ENCODE measurements around the gene TFAP2D. TPM values are rescaled to one million over a fixed set of nuclear protein-coding genes. Genes with fewer than 3 reads are reported as not detected.

Gene TFAP2D
- total RNA-seq, 1 donor from 2014 or later = not detected

- TF ChIP-seq CTCF (IDR thresholded peaks at IDR 0.05; ENCODE audit: unreplicated experiment) = no peak
- H3K36me3 Mint-ChIP-seq (ENCODE audit: insufficient read depth) = no peaks in the 10 kb centered on the region
- H3K27me3 Mint-ChIP-seq = peaks cover 20% of the 10 kb centered on the region
- no peak overlapping the region for H3K27ac Mint-ChIP-seq
- H3K9me3 Mint-ChIP-seq (ENCODE audit: low read depth) = no peaks in the 10 kb centered on the region
- DNase-seq (ENCODE audit: low spot score, unreplicated experiment) = no peak
- H3K4me1 Mint-ChIP-seq (ENCODE audit: low read depth) = no peaks in the 10 kb centered on the region
- H3K4me3 Mint-ChIP-seq (ENCODE audit: low read depth) = no peak overlapping the region
Observed at GRCh38 chr6:50691814-50692495, 21.4 kb upstream of the TFAP2D start.

GRCh38 chr6:50698546-50698945, 14.8 kb upstream of the TFAP2D start:
- no peaks in the 10 kb centered on the region for H3K4me1 Mint-ChIP-seq (ENCODE audit: low read depth)
- no peak for DNase-seq (ENCODE audit: low spot score, unreplicated experiment)
- TF ChIP-seq CTCF (IDR thresholded peaks at IDR 0.05; ENCODE audit: unreplicated experiment) = no peak
- H3K27ac Mint-ChIP-seq = no peak overlapping the region
- H3K27me3 Mint-ChIP-seq = peaks cover 67% of the 10 kb centered on the region
- no peaks in the 10 kb centered on the region for H3K36me3 Mint-ChIP-seq (ENCODE audit: insufficient read depth)
- no peaks in the 10 kb centered on the region for H3K9me3 Mint-ChIP-seq (ENCODE audit: low read depth)
- no peak overlapping the region for H3K4me3 Mint-ChIP-seq (ENCODE audit: low read depth)

GRCh38 chr6:50699051-50699775, 14.1 kb upstream of the TFAP2D start:
- Mint-ChIP-seq H3K36me3 (ENCODE audit: insufficient read depth) (no peaks in the 10 kb centered on the region), H3K9me3 (ENCODE audit: low read depth) (no peaks in the 10 kb centered on the region), H3K27me3 (peaks cover 67% of the 10 kb centered on the region), H3K4me1 (ENCODE audit: low read depth) (no peaks in the 10 kb centered on the region), H3K4me3 (ENCODE audit: low read depth) (no peak overlapping the region), H3K27ac (no peak overlapping the region)
- no peak for TF ChIP-seq CTCF (IDR thresholded peaks at IDR 0.05; ENCODE audit: unreplicated experiment)
- DNase-seq (ENCODE audit: low spot score, unreplicated experiment) = no peak

GRCh38 chr6:50706575-50706974, 6.8 kb upstream of the TFAP2D start:
- Mint-ChIP-seq H3K4me1 (ENCODE audit: low read depth) (no peaks in the 10 kb centered on the region), H3K4me3 (ENCODE audit: low read depth) (no peak overlapping the region), H3K36me3 (ENCODE audit: insufficient read depth) (no peaks in the 10 kb centered on the region), H3K27ac (no peak overlapping the region), H3K27me3 (peaks cover 100% of the 10 kb centered on the region), H3K9me3 (ENCODE audit: low read depth) (no peaks in the 10 kb centered on the region)
- no peak for DNase-seq (ENCODE audit: low spot score, unreplicated experiment)
- no peak for TF ChIP-seq CTCF (IDR thresholded peaks at IDR 0.05; ENCODE audit: unreplicated experiment)

GRCh38 chr6:50707191-50707590, 6.1 kb upstream of the TFAP2D start:
- no peak for DNase-seq (ENCODE audit: low spot score, unreplicated experiment)
- H3K9me3 Mint-ChIP-seq (ENCODE audit: low read depth) = no peaks in the 10 kb centered on the region
- peaks cover 100% of the 10 kb centered on the region for H3K27me3 Mint-ChIP-seq
- H3K36me3 Mint-ChIP-seq (ENCODE audit: insufficient read depth) = no peaks in the 10 kb centered on the region
- no peak for TF ChIP-seq CTCF (IDR thresholded peaks at IDR 0.05; ENCODE audit: unreplicated experiment)
- no peak overlapping the region for H3K27ac Mint-ChIP-seq
- H3K4me3 Mint-ChIP-seq (ENCODE audit: low read depth) = no peak overlapping the region
- H3K4me1 Mint-ChIP-seq (ENCODE audit: low read depth) = no peaks in the 10 kb centered on the region
